GM12872 (cell line): ENCODE data around the gene TCF7L1.

ENCODE experiments used
- CTCF ChIP-seq: IDR thresholded peaks from 3 replicates; pipeline ENCODE4 v1.5.1; 2011; ENCODE audit warnings: low read depth, mild to moderate bottlenecking, low read length, moderate library complexity; ENCODE audit not compliant: insufficient read depth

Gene TCF7L1

GRCh38 chr2:85096616-85097015, 36.6 kb upstream of the TCF7L1 start:
- TF ChIP-seq CTCF = no peak

GRCh38 chr2:85104228-85104627, 29.0 kb upstream of the TCF7L1 start:
- TF ChIP-seq CTCF = no peak

GRCh38 chr2:85106489-85107180, 26.6 kb upstream of the TCF7L1 start:
- no peak for TF ChIP-seq CTCF

GRCh38 chr2:85110991-85111560, 22.1 kb upstream of the TCF7L1 start:
- TF ChIP-seq CTCF = no peak

- TF ChIP-seq CTCF = no peak
Measured at GRCh38 chr2:85111819-85112281, 21.3 kb upstream of the TCF7L1 start.

- TF ChIP-seq CTCF = no peak
Measured at GRCh38 chr2:85112906-85113625, 20.1 kb upstream of the TCF7L1 start.

GRCh38 chr2:85114586-85115330, 18.4 kb upstream of the TCF7L1 start:
- no peak for TF ChIP-seq CTCF
